ENCODE measurements around the gene NEBL.
"Not testable (repeated sequence)": the region's sequence is repeated elsewhere in the genome, so short reads cannot be mapped to it uniquely, and the experiment has no call there.

NEBL gene

GRCh38 chr10:20897146-20897825 lies at the start of gene NEBL:
Gene NEBL (minus strand): TSS chr10:20897311. CDS start chr10:20897205, 106 bp downstream.
- DNase-seq, result no peak

DNA sequence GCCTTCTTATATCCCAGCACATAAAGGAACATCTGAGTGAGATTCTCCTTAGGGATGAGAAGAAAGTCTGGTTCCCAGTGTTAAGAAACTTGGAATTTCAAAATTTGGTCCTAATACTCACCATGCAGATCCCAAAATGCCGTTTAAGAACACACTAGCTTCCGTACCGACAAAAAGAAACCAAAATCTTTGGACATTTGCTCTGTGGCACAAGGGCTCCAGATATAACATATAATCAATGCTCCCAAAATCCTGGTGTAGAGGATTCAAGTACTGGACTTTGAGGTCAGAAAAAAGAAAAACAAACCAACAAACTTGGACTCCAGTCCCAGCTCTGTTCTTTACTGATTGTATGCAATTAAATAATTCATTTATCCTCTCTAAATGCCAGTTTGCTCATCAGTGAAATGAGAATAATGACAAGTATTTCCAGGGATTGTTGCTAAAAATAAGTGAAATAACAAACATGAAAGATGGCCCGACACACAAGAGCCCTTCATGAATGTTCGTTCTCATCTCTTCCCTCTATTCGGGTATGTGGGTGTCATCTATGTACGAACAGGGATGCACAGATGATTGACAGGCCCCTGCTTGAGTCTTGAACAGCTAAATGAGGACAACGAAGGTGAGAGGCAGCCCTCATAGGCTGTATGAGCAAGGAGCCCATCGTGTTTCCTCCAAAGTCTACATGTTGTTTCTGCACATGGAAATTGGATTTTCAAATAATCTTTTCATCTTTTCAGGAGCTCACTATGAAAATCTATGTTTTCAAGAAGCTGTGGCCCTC lies 48.6 kb upstream of the NEBL start:
- no peak for DNase-seq

DNA sequence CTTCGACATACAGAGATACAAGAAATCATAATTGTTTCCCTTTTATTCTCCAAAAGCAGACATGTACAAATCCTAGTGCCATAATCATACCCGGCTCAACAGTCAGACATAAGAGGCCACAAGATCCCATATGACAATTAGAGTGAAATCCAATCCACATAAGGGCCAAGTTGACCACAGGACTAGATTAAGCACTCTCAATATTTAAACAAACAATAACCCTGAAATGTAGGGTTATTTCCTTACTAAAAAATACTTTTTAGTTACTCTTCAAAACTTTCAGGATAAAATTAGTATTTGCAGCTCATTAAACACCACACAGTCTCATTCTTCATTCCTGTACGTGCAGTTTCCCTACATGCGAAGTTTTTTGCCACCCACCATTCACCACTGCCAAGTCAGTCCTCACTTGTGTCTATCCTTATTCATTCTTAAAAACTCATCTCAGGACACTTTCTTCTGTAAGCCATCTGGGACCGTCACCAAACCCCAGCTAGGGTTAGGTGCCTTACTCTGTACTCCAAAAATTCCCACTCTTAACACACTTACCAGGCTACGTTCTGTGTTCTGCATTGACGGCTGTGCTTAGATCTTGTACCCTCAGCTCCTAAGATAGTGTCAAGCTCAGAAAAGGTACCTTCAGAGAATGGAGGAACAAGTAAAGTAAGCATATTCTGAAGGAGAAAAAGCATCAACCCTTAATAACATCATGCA lies 47.8 kb upstream of the NEBL start:
- DNase-seq, result no peak

DNA sequence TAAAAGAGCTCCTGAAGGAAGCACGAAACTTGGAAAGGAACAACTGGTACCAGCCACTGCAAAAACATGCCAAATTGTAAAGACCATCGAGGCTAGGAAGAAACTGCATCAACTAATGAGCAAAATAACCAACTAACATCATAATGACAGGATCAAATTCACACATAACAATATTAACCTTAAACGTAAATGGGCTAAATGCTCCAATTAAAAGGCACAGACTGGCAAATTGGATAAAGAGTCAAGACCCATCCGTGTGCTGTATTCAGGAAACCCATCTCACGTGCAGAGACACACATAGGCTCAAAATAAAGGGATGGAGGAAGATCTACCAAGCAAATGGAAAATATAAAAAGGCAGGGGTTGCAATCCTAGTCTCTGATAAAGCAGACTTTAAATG lies 42.3 kb upstream of the NEBL start:
- DNase-seq, result not testable (repeated sequence)

DNA sequence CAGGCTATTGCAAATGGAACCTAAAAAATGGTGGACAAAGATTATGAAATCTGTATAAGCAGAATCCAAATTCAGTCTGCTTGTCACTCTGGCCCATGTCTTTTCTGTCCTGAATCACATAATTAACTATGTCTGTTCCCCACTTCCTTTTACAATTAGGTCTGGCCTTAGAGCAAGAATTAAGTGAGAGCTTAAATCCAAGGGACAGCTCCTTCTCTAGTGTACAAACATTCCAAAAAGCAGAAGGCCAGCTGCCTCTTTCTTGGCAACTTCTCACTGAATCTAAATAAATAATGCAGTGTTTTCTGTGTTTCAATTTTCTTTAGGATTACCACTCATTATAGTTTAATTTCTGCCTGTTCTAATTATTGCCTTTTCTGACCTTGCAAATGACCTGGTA lies 39.3 kb upstream of the NEBL start:
- DNase-seq, result no peak

DNA sequence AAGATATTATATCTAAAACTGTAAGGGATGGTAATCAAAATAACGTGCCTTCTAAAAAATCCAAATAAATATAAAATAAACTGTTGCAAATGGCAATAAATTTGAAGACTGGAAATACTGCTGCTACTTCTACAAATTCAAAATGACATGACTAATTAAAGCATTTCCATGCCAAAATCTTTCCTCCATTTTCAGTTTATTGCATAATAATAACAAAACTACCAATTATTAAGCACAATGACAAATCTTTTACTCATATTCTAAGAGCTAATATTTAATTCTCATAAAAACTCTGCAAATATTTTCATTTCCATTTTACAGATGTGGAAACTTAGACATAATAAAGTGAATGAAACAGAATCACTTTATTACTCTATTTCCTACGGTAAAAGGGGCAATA lies 38.8 kb upstream of the NEBL start:
- DNase-seq, result no peak

GRCh38 chr10:20935301-20935700 lies 38.2 kb upstream of the NEBL start:
- DNase-seq, result no peak

DNA sequence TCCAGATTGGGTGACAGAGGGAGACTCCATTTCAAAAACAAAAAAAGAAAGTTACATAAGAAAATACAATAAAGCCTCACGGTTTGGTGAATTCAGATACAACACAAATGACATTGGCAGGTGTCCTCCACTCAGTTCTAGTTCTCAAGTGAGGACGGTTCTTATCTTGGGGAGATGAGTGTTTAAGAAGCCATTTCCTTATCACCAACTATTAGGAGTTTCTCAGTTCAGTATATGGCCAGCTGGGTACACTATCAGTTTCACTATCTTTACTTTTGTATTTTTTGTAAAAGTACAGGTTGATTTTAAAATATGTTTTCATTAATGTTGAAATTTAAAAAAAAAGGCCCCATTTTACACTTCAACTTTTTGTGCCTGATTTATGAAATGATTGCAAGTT lies 36.6 kb upstream of the NEBL start:
- no peak for DNase-seq

DNA sequence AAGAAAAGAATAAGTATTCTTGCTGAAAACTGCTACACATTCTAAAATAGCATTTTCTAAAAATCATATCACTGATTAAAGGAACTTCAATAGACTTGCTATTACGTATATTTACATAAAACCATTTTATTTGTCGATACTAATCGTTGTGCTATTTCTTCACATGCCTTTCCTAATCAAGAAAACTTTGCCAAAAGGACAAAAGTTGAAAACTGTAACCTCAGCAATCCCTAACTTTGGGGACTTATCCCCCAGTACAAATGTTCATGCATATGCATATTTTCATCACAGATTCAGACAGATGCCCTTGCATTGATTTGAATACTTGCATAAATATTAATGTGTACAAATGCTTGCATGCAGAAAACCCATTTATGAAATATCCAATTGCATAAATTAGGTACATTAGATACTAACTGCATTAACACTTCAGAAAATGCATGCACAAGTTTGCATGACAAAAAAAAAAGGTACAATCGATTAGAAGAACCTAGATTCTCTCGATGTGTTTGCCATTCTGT lies 35.6 kb upstream of the NEBL start:
- DNase-seq, result no peak

DNA sequence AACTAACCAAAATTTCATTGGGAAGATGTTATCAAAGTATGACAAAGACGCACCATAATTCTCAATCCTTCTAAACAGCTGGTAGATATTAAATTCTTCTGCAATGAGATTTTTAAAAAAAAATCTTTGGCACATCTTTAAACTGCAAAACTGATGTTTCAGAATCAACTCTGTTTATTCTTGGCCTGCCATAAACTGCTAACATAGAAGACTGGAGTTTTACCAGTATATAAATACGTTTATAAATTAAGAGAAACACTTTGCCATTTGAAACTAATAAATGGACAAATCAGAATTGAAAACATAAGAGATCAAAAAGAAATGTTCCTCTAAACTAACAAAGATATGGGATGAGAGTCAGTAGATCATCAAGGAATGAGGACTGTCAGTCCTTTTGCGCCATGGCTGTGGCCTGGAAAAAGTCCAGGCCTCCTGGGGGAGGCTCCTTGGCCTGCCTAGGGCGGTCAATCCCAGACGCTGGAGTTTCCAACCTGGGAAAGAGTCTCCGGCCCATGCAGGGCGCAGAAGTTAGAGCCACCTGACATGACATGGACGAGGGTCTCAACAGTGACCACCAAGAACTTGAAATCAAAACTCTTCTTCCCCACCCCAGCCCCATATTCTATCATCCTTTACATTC lies 34.2 kb upstream of the NEBL start:
- DNase-seq, result no peak

- no peak for DNase-seq
These were observed 30.3 kb upstream of the NEBL start for GRCh38 chr10:20927456-20927855.

DNA sequence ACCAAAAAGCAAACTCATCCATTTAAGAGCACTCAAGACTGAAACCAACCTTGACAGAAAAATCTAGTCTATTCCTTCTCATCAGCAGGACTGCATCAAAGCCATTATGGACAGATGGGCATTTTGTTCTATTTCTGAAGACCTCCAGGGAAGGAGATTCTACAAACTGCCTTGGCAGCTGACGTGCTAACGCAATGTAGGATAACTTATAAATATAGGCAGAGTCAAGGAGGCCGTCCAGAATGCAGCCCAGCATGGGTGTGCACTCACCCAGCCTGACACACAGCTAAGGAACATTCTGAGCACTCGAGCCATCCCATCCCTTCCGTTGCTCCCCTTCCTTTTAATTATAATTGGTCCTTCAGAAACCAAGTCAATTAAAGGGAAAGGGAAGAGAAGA lies 25.3 kb upstream of the NEBL start:
- DNase-seq, result no peak

DNA sequence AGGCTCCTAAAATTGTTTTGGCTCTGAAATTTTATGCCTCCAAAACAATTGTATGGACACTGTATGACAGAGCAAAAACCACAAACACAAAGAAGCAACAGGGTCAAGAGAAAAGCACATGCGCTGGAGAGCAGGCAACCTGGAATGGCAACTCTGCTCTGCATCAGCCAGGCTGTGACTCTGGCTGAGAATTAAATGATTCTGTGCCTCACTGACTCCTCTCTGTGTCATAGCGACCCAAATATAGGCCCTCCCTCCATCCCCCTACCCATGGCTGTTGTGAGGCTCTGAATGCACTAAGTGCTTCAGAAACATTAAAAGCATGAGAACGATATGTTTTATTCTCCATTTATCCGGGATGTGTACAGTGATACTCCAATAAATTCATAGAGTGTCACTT lies 24.9 kb upstream of the NEBL start:
- no peak for DNase-seq

DNA sequence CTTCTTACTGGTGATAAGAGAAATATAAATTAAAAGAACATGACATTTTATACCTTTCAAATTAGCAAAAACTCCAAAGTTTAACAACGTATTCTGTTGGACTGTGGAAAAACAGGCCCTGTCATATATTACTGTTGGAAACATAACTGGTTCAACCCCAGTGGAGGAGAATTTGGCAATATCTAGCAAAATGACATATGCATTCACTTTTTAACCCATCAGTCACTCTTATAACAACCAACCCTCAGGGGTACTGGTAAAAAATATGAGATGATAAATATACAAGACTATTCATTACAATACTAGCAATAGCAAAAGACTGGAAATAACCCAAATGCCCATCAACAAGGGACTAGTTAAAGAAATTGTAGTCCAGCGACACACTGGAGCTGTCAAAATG lies 22.9 kb upstream of the NEBL start:
- DNase-seq, result no peak

- DNase-seq, result no peak
These were observed 22.4 kb upstream of the NEBL start for GRCh38 chr10:20919481-20919880.

DNA sequence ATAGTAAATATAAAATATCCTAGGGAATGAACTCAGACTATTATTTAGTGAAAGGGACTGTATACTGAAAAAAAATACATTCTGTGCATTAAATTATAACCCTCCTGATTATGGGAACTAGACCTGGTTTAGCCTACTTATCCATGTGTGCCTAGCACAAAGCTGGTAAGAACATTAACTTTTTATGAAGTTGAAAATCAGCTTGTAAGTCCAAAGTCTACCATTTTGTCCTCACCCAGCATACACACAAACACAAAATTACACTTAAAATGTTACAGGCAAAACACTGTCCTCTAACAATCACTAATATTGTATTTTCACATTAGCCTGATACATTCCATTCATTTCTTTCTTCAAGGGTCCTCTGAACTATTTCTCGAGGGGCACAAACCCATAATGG lies 19.9 kb upstream of the NEBL start:
- no peak for DNase-seq

DNA sequence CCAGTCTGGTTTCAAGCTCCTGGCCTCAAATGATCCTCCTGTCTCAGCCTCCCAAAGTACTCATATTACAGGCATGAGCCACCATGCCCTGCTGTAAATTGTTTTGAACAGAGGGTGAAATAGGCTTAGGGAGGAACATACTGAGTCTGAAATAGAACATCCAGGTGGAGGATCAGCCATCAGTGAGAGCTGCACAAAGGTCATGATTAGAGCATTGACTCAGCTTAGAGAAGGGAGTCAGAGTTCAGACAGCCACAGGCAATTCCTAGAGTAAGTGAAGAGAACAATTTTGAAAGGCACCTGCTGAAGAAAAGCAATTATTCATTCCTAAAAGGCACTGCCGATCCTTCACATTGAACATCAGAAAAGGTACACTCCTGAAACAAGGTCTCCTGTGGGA lies 15.9 kb upstream of the NEBL start:
- DNase-seq, result no peak

GRCh38 chr10:20911626-20912025 lies 14.5 kb upstream of the NEBL start:
- no peak for DNase-seq

DNA sequence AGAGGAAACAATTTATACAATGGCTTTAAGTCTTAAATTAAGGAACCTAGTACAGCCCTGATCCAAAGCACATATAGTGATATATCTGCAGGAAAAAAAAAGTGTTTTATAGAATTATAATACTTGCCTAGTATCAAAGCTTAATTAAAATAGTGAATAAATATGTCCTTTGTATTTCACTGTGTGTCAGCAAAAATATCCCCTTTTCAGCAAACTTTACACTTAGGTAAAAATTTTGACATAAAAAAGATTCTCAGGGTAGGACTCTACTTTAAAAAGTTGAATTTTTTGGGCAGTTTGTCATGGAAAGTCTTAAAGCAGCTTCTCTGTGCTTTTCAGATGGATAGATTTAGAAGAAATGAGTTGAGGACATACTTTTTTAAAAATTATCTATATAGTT lies 12.7 kb upstream of the NEBL start:
- no peak for DNase-seq

DNA sequence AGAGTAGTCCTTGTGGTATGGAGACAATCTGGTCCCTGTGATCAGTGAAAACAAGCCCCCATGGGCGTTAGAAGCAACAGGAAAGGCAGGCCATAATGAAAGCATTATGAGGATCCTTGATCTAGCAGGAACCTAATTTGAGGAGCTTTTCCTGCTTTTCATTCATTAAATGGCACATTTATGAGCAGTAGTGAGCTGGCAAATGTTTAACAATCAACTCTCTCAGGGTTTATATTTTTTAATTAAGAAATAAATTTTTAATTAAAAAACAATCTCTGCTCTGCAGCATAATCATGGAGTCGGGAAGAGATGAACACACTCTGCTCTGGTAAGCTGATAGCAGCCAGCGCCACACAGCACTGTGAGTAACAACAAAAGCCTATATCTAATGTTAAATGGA lies 11.3 kb upstream of the NEBL start:
- no peak for DNase-seq

DNA sequence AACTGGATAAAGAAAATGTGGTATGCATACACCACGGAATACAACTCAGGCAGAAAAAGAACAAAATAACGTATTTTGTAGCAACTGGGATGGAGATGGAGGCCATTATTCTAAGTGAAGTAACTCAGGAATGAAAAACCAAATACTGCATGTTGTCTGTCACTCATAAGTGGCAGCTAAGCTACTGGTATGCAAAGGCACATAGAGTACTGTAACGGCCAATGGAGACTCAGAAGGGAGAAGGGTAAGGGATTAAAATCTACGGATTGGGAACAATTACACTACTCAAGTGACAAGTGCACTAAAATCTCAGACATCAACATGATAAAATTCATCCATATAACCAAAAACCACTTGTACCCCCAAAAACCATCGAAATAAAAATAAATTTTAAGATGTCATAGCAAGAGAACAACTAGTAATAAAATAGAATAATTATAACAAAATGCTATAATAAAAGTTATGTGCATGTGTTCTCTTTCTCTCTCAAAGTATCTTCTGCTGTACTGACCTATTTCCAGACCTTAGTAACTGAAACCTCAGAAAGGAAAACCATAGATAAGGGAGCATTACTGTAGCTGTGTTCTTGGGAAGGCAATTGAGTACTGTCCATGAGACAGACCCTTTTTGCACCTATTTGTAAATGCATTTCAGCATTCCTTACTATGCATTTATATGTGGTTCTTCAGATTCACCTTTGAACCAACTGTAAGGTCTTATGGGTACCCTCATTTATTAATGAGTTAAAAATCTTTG lies 6.7 kb upstream of the NEBL start:
- no peak for DNase-seq

DNA sequence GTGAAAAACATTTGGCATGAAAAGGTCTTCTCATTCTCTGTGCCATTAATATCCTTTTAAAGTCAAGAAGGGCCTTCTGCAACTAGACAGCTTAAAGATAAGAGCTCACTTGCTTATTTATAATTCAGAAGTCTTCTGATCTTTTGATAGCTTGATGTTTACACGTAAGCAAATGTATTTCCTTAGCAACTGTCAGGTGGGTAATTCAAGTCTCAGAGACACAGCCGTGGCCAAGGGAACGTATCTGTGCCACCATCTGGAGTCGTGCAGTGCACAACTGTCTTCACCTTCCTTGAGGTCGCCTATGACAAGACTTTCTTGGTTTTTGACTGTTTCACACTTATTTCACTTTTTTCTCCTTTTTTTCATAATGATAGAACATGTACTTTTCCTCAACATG lies 4.0 kb upstream of the NEBL start:
- no peak for DNase-seq
